H1 (cell line): Measurements from ENCODE around the gene ZMPSTE24. TPM values are rescaled to one million over a fixed set of nuclear protein-coding genes. Genes with fewer than 3 reads are reported as not detected.

Source experiments
- CTCF ChIA-PET: fragments of 300-600 bp; sonication (Branson Sonifier 250); formaldehyde crosslinking; loops from one replicate; lab custom pipeline; 2021; ENCODE audit not compliant: partially characterized antibody; lab: Charles Lee
- POLR2A ChIA-PET: fragments of 300-600 bp; sonication (Branson Sonifier 250); formaldehyde crosslinking; loops from one replicate; lab custom pipeline; 2021; ENCODE audit warnings: inconsistent platforms; ENCODE audit not compliant: partially characterized antibody; lab: Charles Lee
- DNase-seq, 2 experiments: peaks; one replicate each; pipeline versions ENCODE4 v3.0.0 to v3.0.0-alpha.2; 2010 to 2022; ENCODE audit warnings: low spot score in 2 of 2, low read depth in 1 of 2, mixed read lengths in 1 of 2
- FAIRE-seq: peaks from 2 replicates; lab custom pipeline; 2011; peaks lifted over from hg19 to GRCh38; lab: Jason Lieb, UNC
- H2AFZ ChIP-seq: 2 replicates; pipeline ENCODE4 v1.8.1; 2012; ENCODE audit warnings: low read length, inconsistent platforms
- H2AK5ac ChIP-seq: 2 replicates; pipeline ENCODE4 v1.6.1; 2013; ENCODE audit warnings: low read depth, low read length
- H2BK120ac ChIP-seq: replicated peaks from 2 replicates; pipeline ENCODE3; 2013; ENCODE audit warnings: low read depth, low read length, inconsistent platforms
- H2BK12ac ChIP-seq: 2 replicates; pipeline ENCODE4 v1.6.1; 2013; ENCODE audit warnings: low read depth, low read length
- H2BK15ac ChIP-seq: 2 replicates; pipeline ENCODE4 v1.6.1; 2013; ENCODE audit warnings: low read length
- H2BK20ac ChIP-seq: 2 replicates; pipeline ENCODE4 v1.6.1; 2013; ENCODE audit warnings: low read length
- H2BK5ac ChIP-seq: 2 replicates; pipeline ENCODE4 v1.6.1; 2013; ENCODE audit warnings: low read depth, low read length
- H3K14ac ChIP-seq: 2 replicates; pipeline ENCODE4 v1.6.1; 2013; ENCODE audit warnings: inconsistent platforms; ENCODE audit not compliant: insufficient read length
- H3K18ac ChIP-seq: 2 replicates; pipeline ENCODE4 v1.6.1; 2013; ENCODE audit warnings: low read length; ENCODE audit errors: extremely low read depth
- H3K23ac ChIP-seq: 2 replicates; pipeline ENCODE4 v1.6.1; 2013; ENCODE audit warnings: inconsistent platforms; ENCODE audit not compliant: insufficient read length
- H3K23me2 ChIP-seq: 2 replicates; pipeline ENCODE4 v1.6.1; 2013; ENCODE audit warnings: low read depth, low read length
- H3K27ac ChIP-seq: 2 replicates; pipeline ENCODE4 v1.6.1; 2011; ENCODE audit warnings: low read depth, low read length, inconsistent platforms
- H3K27me3 ChIP-seq, 4 experiments: replicated peaks in 1 of 4; 1 replicate in 1 of 4; 2 replicates in 3 of 4; pipeline versions ENCODE4 v1.6.1 to v1.8.1; 2011 to 2013; ENCODE audit warnings: low read length in 3 of 4, mild to moderate bottlenecking in 3 of 4, inconsistent platforms in 2 of 4, mixed read lengths in 2 of 4, moderate library complexity in 1 of 4; ENCODE audit not compliant: control insufficient read depth in 3 of 4, insufficient read depth in 3 of 4; ENCODE audit errors: extremely low read depth in 1 of 4
- H3K36me3 ChIP-seq, 4 experiments: 2 replicates each; pipeline versions ENCODE4 v1.6.1 to v1.8.1; 2011 to 2013; ENCODE audit warnings: mild to moderate bottlenecking in 4 of 4, low read length in 3 of 4, moderate library complexity in 2 of 4, control low read depth in 1 of 4, inconsistent platforms in 1 of 4; ENCODE audit not compliant: insufficient read depth in 4 of 4, control insufficient read depth in 2 of 4
- H3K4ac ChIP-seq: replicated peaks from 2 replicates; pipeline ENCODE3; 2013; ENCODE audit warnings: low read length, low read depth, mixed read lengths, inconsistent platforms; ENCODE audit not compliant: insufficient read length
- H3K4me1 ChIP-seq, 4 experiments: replicated peaks in 1 of 4; 1 replicate in 1 of 4; 2 replicates in 3 of 4; pipeline versions ENCODE4 v1.6.1 to v1.8.1; 2011 to 2013; ENCODE audit warnings: low read length in 3 of 4, inconsistent platforms in 2 of 4, mixed read lengths in 1 of 4; ENCODE audit not compliant: insufficient read depth in 4 of 4, control insufficient read depth in 3 of 4
- H3K4me2 ChIP-seq, 2 experiments: 2 replicates each; pipeline versions ENCODE4 v1.6.1 to v1.8.1; 2011 to 2013; ENCODE audit warnings: low read depth in 2 of 2, low read length in 2 of 2, control low read depth in 1 of 2, inconsistent platforms in 1 of 2, mild to moderate bottlenecking in 1 of 2; ENCODE audit not compliant: insufficient read depth in 1 of 2
- H3K4me3 ChIP-seq, 4 experiments: fragments of 200-600, 300-600 bp in 1 of 4; sonication (generic), shearing (Covaris generic), sonication (Bioruptor Twin) in 1 of 4; 2 replicates each; pipeline versions ENCODE4 v1.5.1 to v1.8.1; 2011 to 2016; ENCODE audit warnings: low read length in 4 of 4, low read depth in 3 of 4, control low read depth in 2 of 4, inconsistent platforms in 2 of 4, mild to moderate bottlenecking in 2 of 4, mixed read lengths in 1 of 4, moderate library complexity in 1 of 4; ENCODE audit not compliant: insufficient read depth in 2 of 4; ENCODE audit errors: extremely low read depth in 1 of 4
- H3K56ac ChIP-seq: replicated peaks from 2 replicates; pipeline ENCODE3; 2013; ENCODE audit warnings: low read depth, mild to moderate bottlenecking, mixed read lengths, low read length, inconsistent platforms; ENCODE audit not compliant: insufficient read length
- H3K79me1 ChIP-seq: 2 replicates; pipeline ENCODE4 v1.6.1; 2013; ENCODE audit warnings: low read depth, low read length, control low read depth
- H3K79me2 ChIP-seq, 2 experiments: 2 replicates each; pipeline versions ENCODE4 v1.6.1 to v1.8.1; 2012 to 2013; ENCODE audit warnings: low read length in 2 of 2, mild to moderate bottlenecking in 2 of 2, inconsistent platforms in 1 of 2; ENCODE audit not compliant: insufficient read depth in 2 of 2, control insufficient read depth in 1 of 2
- H3K9ac ChIP-seq, 4 experiments: replicated peaks in 1 of 4; 1 replicate in 1 of 4; 2 replicates in 3 of 4; pipeline versions ENCODE4 v1.6.1 to v1.8.1; 2011 to 2013; ENCODE audit warnings: low read depth in 3 of 4, low read length in 3 of 4, control low read depth in 2 of 4, mild to moderate bottlenecking in 2 of 4, moderate library complexity in 2 of 4, inconsistent platforms in 1 of 4; ENCODE audit errors: extremely low read depth in 1 of 4
- H3K9me3 ChIP-seq, 2 experiments: 2 replicates each; pipeline versions ENCODE4 v1.6.1 to v1.8.1; 2012 to 2013; ENCODE audit warnings: mild to moderate bottlenecking in 2 of 2, moderate library complexity in 2 of 2, control low read depth in 1 of 2, inconsistent platforms in 1 of 2, low read depth in 1 of 2, low read length in 1 of 2, mixed read lengths in 1 of 2; ENCODE audit not compliant: insufficient read depth in 2 of 2
- H4K20me1 ChIP-seq, 2 experiments: replicated peaks in 1 of 2; 2 replicates each; pipeline versions ENCODE3 to v1.8.1; 2011 to 2013; ENCODE audit warnings: inconsistent platforms in 2 of 2, low read length in 2 of 2, mild to moderate bottlenecking in 1 of 2; ENCODE audit not compliant: insufficient read depth in 2 of 2, control insufficient read depth in 1 of 2
- H4K5ac ChIP-seq: 2 replicates; pipeline ENCODE4 v1.6.1; 2013; ENCODE audit warnings: low read length, low read depth, mixed read lengths, inconsistent platforms; ENCODE audit not compliant: insufficient read length
- H4K8ac ChIP-seq: 2 replicates; pipeline ENCODE4 v1.8.0; 2013; ENCODE audit warnings: mild to moderate bottlenecking, moderate library complexity, low read length, inconsistent platforms; ENCODE audit not compliant: insufficient read depth; ENCODE audit errors: extremely low read depth
- H4K91ac ChIP-seq: replicated peaks from 2 replicates; pipeline ENCODE3; 2013; ENCODE audit warnings: low read length, mixed read lengths, inconsistent platforms; ENCODE audit not compliant: insufficient read length
- WGBS, 2 experiments: shearing (Covaris generic) in 1 of 2; methylation state at CpG; one replicate each; pipeline versions ENCODE4 v1.1.6 to v1.1.7; 2013 to 2015; ENCODE audit warnings: low lambda C conversion rate in 2 of 2, mixed read lengths in 2 of 2, inconsistent platforms in 1 of 2, low coverage in 1 of 2, missing lambda C conversion rate in 1 of 2; ENCODE audit not compliant: insufficient replicate concordance in 2 of 2, insufficient coverage in 1 of 2, insufficient read length in 1 of 2; ENCODE audit errors: extremely low coverage in 1 of 2, missing lambda C conversion rate in 1 of 2; 5-methylcytosine and 5-hydroxymethylcytosine counted together
- polyA plus RNA-seq, 7 experiments: library from polyadenylated mRNA; depleted of rRNA in 3 of 7; stranded (reverse) in 5 of 7; unstranded in 2 of 7; fragments of >200 nt in 5 of 7; fragments of 200-250 nt in 2 of 7; gene quantifications; 1 replicate in 5 of 7; 2 replicates in 1 of 7; 4 replicates in 1 of 7; pipeline versions ENCODE4 v1.2.1 to v1.2.3, GENCODE V29; 2011 to 2013; ENCODE audit warnings: missing spikeins in 2 of 7, mixed read lengths in 2 of 7
- total RNA-seq: library from RNA; stranded (reverse); fragmentation: NEBNext Ultra II Directional; extraction: Animal tissue kit (Norgen Biotek cat#: 25700); gene quantifications from 2 replicates; pipeline ENCODE4 v1.2.1, GENCODE V29; 2021

ZMPSTE24 gene
- total and polyA plus RNA-seq, 2 of the 8 experiments (the other 6 are each of a cell fraction or from before 2014, with no cell fraction given): 12.7 to 42.9 TPM

DNA sequence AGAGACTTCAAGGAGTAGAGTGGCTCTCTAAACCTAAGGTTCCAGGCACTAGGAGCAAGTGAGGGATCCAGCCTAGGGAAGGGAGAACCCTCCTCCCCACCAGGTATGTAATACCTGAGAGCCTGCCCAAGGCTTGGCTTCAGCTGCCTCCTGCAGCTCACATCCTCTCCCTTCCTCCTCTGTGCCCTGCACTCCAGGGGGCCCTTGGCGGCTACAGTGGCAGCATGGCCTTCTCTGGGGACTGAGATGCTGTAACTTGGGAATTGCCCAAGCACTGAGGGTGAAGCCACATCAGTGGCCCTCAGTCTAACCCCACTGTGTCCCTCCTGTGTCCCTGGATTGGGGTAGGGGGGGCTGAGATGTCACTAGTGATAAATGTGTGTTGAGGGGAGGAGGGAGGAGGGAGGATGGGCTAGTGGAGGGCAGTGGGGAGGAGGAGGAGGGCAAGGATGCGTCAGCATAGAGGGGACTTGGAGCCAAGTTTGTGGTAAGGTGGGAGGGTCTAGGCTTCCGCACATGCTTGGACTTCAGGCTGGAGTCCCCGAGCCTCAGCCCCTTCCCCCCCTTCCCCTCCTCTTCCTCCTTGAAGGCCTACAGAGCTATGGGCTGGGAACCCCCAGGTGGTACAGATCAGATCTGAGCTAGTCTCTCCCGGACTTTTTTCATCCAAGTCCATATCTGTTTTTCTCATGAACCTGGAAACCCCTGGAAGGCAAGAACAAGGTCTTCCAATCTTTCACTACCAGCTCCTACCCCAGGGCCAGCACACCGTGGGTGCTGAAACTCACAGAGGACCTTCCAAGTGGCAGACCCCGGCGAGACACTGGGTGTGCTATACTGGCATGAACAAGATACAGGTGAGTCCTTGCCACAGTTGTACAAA is 41.6 kb downstream of the ZMPSTE24 start:
- H3K4me3 ChIP-seq: no peak overlapping the region
- POLR2A ChIA-PET: interaction anchor here (1.0 kb wide), 1 partner anchor 35 kb away, joined by 3 read pairs; no protein-coding TSS in a partner anchor

More for the DNA sequence above, 41.6 kb downstream of the ZMPSTE24 start:
- Histone ChIP-seq H4K8ac (no peak overlapping the region), H2AFZ (no peak overlapping the region), H3K79me1 (no peaks in the 10 kb centered on the region), H3K4ac (no peak overlapping the region), H3K18ac (no peak overlapping the region), H2BK20ac (no peak overlapping the region), H4K91ac (no peak overlapping the region), H3K14ac (no peak overlapping the region), H3K4me2 (no peak overlapping the region), H3K27me3 (peaks cover 0 to 17% (median 8%) of the 10 kb centered on the region in 4 experiments; a peak in 4 of 7 replicates), H2BK5ac (no peak overlapping the region; the same call in 1 of the 2 replicates), H2BK120ac (no peak overlapping the region), H4K20me1 (no peaks in the 10 kb centered on the region), H2AK5ac (no peak overlapping the region), H3K23ac (no peak overlapping the region), H3K36me3 (no peaks in the 10 kb centered on the region), H2BK12ac (no peak overlapping the region), H3K23me2 (no peaks in the 10 kb centered on the region), H3K27ac (no peak overlapping the region), H3K4me1 (peaks cover 0 to 5% (median 0%) of the 10 kb centered on the region in 4 experiments; a peak in 5 of 7 replicates), H2BK15ac (no peak overlapping the region), H3K9ac (no peak overlapping the region), H4K5ac (no peak overlapping the region), H3K56ac (no peak overlapping the region), H3K9me3 (no peaks in the 10 kb centered on the region), H3K79me2 (no peaks in the 10 kb centered on the region)
- FAIRE-seq (no peak), DNase-seq (no peak)
- CTCF ChIA-PET: interaction anchor here (0.7 to 1.1 kb wide), 3 partner anchors 11 to 146 kb away, joined by 3 to 4 read pairs (median 4); no protein-coding TSS in a partner anchor
- WGBS, 2 experiments: 74% methylated on average over 7 of the region's 8 CpGs; no CpG with 5 or more reads in 1 of the 2 experiments
